GM12878 (cell line): ENCODE data around the gene IAPP.

Experiments
- CTCF ChIP-seq, 3 experiments: IDR thresholded peaks in 2 of 3; conservative IDR thresholded peaks in 1 of 3; 2 replicates each; pipeline ENCODE4 v1.5.1; 2011; ENCODE audit warnings: low read depth in 3 of 3, low read length in 3 of 3, mild to moderate bottlenecking in 3 of 3, control low read depth in 2 of 3, moderate library complexity in 2 of 3, inconsistent platforms in 1 of 3, mixed read lengths in 1 of 3; ENCODE audit not compliant: control insufficient read depth in 2 of 3, insufficient read depth in 1 of 3; ENCODE audit errors: extremely low read depth in 1 of 3
- POLR2A ChIP-seq: IDR thresholded peaks from 2 replicates; pipeline ENCODE4 v1.6.1; 2011; ENCODE audit warnings: low read depth, mild to moderate bottlenecking, low read length
- SIN3A ChIP-seq: IDR thresholded peaks from 2 replicates; pipeline ENCODE4 v1.6.1; 2012; ENCODE audit warnings: low read depth, low read length, improper control_type of control experiment
- TAF1 ChIP-seq: IDR thresholded peaks from 2 replicates; pipeline ENCODE4 v1.6.1; 2011; ENCODE audit warnings: mild to moderate bottlenecking, low read depth, low read length, borderline replicate concordance
- TCF12 ChIP-seq: IDR thresholded peaks from 2 replicates; pipeline ENCODE4 v1.6.1; 2011; ENCODE audit warnings: low read depth, mild to moderate bottlenecking, low read length

GRCh38 chr12:21328578-21328977 is 44.1 kb upstream of the IAPP start:
- TF ChIP-seq POLR2A (no peak), SIN3A (no peak), TCF12 (no peak), CTCF (IDR thresholded peaks at IDR 0.05 in 2 of 3, conservative IDR thresholded peaks at IDR 0.05 in 1 of 3; ENCODE audit: control insufficient read depth in 2 of 3, extremely low read depth in 1 of 3, insufficient read depth in 1 of 3, low read depth in 3 of 3, low read length in 3 of 3) (no peak), TAF1 (no peak)
